HepG2 (cell line): ENCODE results near the gene TCFL5.

Experiments used
- CREB3 ChIP-seq: sonication (generic); formaldehyde crosslinking; IDR thresholded peaks from 2 replicates; pipeline ENCODE4 v1.5.0; 2020; ENCODE audit warnings: missing genetic modification reagents
- EED ChIP-seq: sonication (generic); formaldehyde crosslinking; IDR thresholded peaks from 2 replicates; pipeline ENCODE4 v1.5.0; 2020; ENCODE audit warnings: mild to moderate bottlenecking, missing genetic modification reagents
- PLRG1 ChIP-seq: fragments of 450-650 bp; conservative IDR thresholded peaks from 2 replicates; pipeline ENCODE4 v1.6.1; 2016

DNA sequence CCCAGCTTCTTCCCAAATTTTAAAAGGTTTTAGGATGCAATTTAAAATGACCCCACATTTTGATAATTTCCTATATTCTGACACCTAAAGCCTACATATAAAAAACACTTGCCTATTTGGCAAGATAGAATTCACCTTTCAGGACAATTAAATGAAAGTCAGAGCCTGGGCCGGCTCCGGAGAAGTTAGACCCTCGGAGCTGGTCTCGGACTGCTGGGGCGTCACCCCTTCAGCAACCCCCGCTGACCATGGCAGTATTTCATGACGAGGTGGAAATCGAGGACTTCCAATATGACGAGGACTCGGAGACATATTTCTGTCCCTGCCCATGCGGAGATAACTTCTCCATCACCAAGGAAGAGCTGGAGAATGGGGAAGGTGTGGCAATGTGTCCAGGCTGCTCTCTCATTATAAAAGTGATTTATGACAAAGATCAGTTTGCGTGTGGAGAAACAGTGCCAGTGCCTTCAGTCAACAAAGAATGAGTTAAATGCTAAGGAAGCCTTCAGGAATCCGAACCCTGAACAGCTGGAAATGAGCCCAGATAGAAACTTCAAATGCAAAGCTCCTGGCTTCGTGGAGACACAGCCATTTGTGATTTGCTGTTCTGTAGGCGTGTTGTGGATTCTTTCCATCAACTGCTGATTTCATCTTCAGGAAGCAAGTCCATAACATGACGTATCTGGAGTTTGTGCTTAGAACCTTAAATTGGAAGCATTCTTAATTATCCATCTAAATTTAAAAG, 16.0 kb downstream of the TCFL5 start:
- TF ChIP-seq CREB3 (CRISPR knock-in tag) (no peak), PLRG1 (no peak), EED (CRISPR knock-in tag) (no peak)
